WTC11 (cell line): ENCODE measurements around the gene APOBEC3B. TPM values are rescaled to one million over a fixed set of nuclear protein-coding genes. Genes with fewer than 3 reads are reported as not detected.

ENCODE experiments used
- ATAC-seq: fragments of 200-7000 bp; cut with Tn5 transposase; 2 replicates; pipeline ENCODE4 v1.10.0; 2021; ENCODE audit warnings: mild to moderate bottlenecking, moderate library complexity
- CTCF ChIA-PET: fragments of 300-600 bp; sonication (Branson Sonifier 250); formaldehyde crosslinking; loops from one replicate; lab custom pipeline; 2021; ENCODE audit warnings: antibody characterized with exemption; lab: Charles Lee
- POLR2A ChIA-PET: fragments of 350-600 bp; sonication (Branson Sonifier 250); formaldehyde crosslinking; loops from one replicate; lab custom pipeline; 2021; ENCODE audit warnings: antibody characterized with exemption; lab: Charles Lee
- DNase-seq: peaks from one replicate; pipeline ENCODE4 v3.0.0; 2021; ENCODE audit warnings: low spot score
- H3K27ac Mint-ChIP-seq: 2 replicates; pipeline ENCODE4 v1.8.0; 2021; ENCODE audit warnings: mixed read lengths
- H3K27me3 Mint-ChIP-seq: 2 replicates; pipeline ENCODE4 v1.8.0; 2021; ENCODE audit warnings: low read depth, mild to moderate bottlenecking, moderate library complexity, mixed read lengths
- H3K36me3 Mint-ChIP-seq: 2 replicates; pipeline ENCODE4 v1.8.0; 2021; ENCODE audit warnings: mixed read lengths
- H3K4me1 Mint-ChIP-seq: 2 replicates; pipeline ENCODE4 v1.8.0; 2022; ENCODE audit warnings: mixed read lengths
- H3K4me3 Mint-ChIP-seq: 2 replicates; pipeline ENCODE4 v1.8.0; 2021; ENCODE audit warnings: mild to moderate bottlenecking, moderate library complexity, mixed read lengths
- H3K9me3 Mint-ChIP-seq: 2 replicates; pipeline ENCODE4 v1.8.0; 2021; ENCODE audit warnings: mixed read lengths
- CBFB ChIP-seq: sonication (generic); formaldehyde crosslinking; IDR thresholded peaks from 2 replicates; pipeline ENCODE4 v1.8.1; 2022; ENCODE audit warnings: mild to moderate bottlenecking, low read depth, missing genetic modification reagents
- FOXK1 ChIP-seq: sonication (generic); formaldehyde crosslinking; IDR thresholded peaks from 2 replicates; pipeline ENCODE4 v1.8.0; 2022; ENCODE audit warnings: mild to moderate bottlenecking, moderate library complexity, missing genetic modification reagents
- HMGA2 ChIP-seq: fragments of 250-450 bp; sonication (Bioruptor Pico); IDR thresholded peaks from 2 replicates; pipeline ENCODE4 v1.4.0; 2021; ENCODE audit warnings: mild to moderate bottlenecking, moderate library complexity
- MYBL2 ChIP-seq: sonication (generic); formaldehyde crosslinking; IDR thresholded peaks from 2 replicates; pipeline ENCODE4 v1.8.1; 2023; ENCODE audit warnings: mild to moderate bottlenecking, moderate library complexity, missing genetic modification reagents
- NFYB ChIP-seq: sonication (generic); formaldehyde crosslinking; conservative IDR thresholded peaks from 2 replicates; pipeline ENCODE4 v1.8.0; 2022; ENCODE audit warnings: low read depth, missing genetic modification reagents
- NR3C1 ChIP-seq: sonication (generic); formaldehyde crosslinking; conservative IDR thresholded peaks from 2 replicates; pipeline ENCODE4 v1.8.1; 2023; ENCODE audit warnings: low read depth, mild to moderate bottlenecking, missing genetic modification reagents
- SP1 ChIP-seq: sonication (generic); formaldehyde crosslinking; conservative IDR thresholded peaks from 2 replicates; pipeline ENCODE4 v1.8.1; 2022; ENCODE audit warnings: missing genetic modification reagents
- ZNF317 ChIP-seq: sonication (generic); formaldehyde crosslinking; IDR thresholded peaks from 2 replicates; pipeline ENCODE4 v1.8.1; 2023; ENCODE audit warnings: low read depth, mild to moderate bottlenecking, moderate library complexity, missing genetic modification reagents, borderline replicate concordance
- ZNF396 ChIP-seq: fragments of 250-450 bp; sonication (Bioruptor Pico); IDR thresholded peaks from 2 replicates; pipeline ENCODE4 v1.8.0; 2021; ENCODE audit warnings: mild to moderate bottlenecking, moderate library complexity, borderline replicate concordance
- total RNA-seq: library from RNA; stranded (reverse); gene quantifications from 3 replicates; pipeline ENCODE4 v1.2.3, GENCODE V29; 2021
- TF ChIP-seq, protein P1 (sequence below): sonication (generic); formaldehyde crosslinking; IDR thresholded peaks from 2 replicates; pipeline ENCODE4 v1.8.0; 2022; ENCODE audit warnings: mild to moderate bottlenecking, missing genetic modification reagents
- TF ChIP-seq, protein P2 (sequence below): sonication (generic); formaldehyde crosslinking; IDR thresholded peaks from 2 replicates; pipeline ENCODE4 v1.8.1; 2023; ENCODE audit warnings: mild to moderate bottlenecking, missing genetic modification reagents, moderate library complexity
- TF ChIP-seq, protein P3 (sequence below): fragments of 250-450 bp; sonication (Bioruptor Pico); IDR thresholded peaks from 2 replicates; pipeline ENCODE4 v1.9.0; 2021; ENCODE audit warnings: mild to moderate bottlenecking
- TF ChIP-seq, protein P4 (sequence below): sonication (generic); formaldehyde crosslinking; IDR thresholded peaks from 2 replicates; pipeline ENCODE4 v1.8.1; 2022; ENCODE audit warnings: mild to moderate bottlenecking, moderate library complexity, missing genetic modification reagents
- TF ChIP-seq, protein P5 (sequence below): sonication (generic); formaldehyde crosslinking; IDR thresholded peaks from 2 replicates; pipeline ENCODE4 v1.8.1; 2023; ENCODE audit warnings: mild to moderate bottlenecking, missing genetic modification reagents, borderline replicate concordance
- TF ChIP-seq, protein P6 (sequence below): fragments of 250-450 bp; sonication (Bioruptor Pico); IDR thresholded peaks from 2 replicates; pipeline ENCODE4 v1.9.0; 2021; ENCODE audit warnings: moderate library complexity, mild to moderate bottlenecking, inconsistent platforms, borderline replicate concordance
- TF ChIP-seq, protein P7 (sequence below): sonication (generic); formaldehyde crosslinking; IDR thresholded peaks from 2 replicates; pipeline ENCODE4 v1.8.0; 2022; ENCODE audit warnings: mild to moderate bottlenecking, missing genetic modification reagents

The APOBEC3B gene
- total RNA-seq, 1 experiment from 2014 or later, result 4.0 TPM

DNA sequence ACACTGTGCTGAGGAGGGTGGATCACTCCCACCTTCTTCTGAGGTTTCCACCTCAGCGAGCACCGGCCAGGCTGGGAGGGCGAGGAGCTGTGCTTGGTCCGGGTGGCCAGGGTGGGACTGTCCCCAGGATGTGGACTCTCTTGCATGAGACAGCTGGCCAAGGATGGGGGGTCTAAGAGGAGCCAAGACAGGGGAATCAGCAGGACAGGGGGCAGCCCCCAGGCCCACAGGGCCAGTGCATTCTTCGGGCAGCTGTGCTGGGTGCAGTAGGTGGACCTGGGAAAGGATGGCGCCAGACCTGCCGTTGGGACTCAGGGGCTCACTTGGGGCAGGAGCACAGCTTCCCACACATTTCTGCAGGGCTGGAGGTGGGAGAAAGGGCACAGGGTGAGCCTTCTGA lies 15.2 kb upstream of the APOBEC3B start:
- H3K27ac Mint-ChIP-seq, result no peak overlapping the region
- POLR2A ChIA-PET, result no interaction called here
- ATAC-seq (no peak), DNase-seq (no peak)
- H3K36me3 Mint-ChIP-seq, result no peaks in the 10 kb centered on the region
- H3K4me1 Mint-ChIP-seq, result peaks cover 5% of the 10 kb centered on the region
- H3K27me3 Mint-ChIP-seq, result no peaks in the 10 kb centered on the region; the same call in 1 of the 2 replicates
- CTCF ChIA-PET, result interaction anchor here (1.2 to 1.6 kb wide), 3 partner anchors 36 to 97 kb away, joined by 3 to 6 read pairs (median 3); no protein-coding TSS in a partner anchor
- no peak overlapping the region for H3K4me3 Mint-ChIP-seq
- TF ChIP-seq SP1 (CRISPR knock-in tag) (no peak), HMGA2 (no peak), NFYB (CRISPR knock-in tag) (no peak), ZNF317 (CRISPR knock-in tag) (no peak), CBFB (CRISPR knock-in tag) (no peak), ZNF396 (CRISPR knock-in tag) (no peak), NR3C1 (CRISPR knock-in tag) (no peak), FOXK1 (CRISPR knock-in tag) (no peak), MYBL2 (no peak)
- TF ChIP-seq, protein P1, sequence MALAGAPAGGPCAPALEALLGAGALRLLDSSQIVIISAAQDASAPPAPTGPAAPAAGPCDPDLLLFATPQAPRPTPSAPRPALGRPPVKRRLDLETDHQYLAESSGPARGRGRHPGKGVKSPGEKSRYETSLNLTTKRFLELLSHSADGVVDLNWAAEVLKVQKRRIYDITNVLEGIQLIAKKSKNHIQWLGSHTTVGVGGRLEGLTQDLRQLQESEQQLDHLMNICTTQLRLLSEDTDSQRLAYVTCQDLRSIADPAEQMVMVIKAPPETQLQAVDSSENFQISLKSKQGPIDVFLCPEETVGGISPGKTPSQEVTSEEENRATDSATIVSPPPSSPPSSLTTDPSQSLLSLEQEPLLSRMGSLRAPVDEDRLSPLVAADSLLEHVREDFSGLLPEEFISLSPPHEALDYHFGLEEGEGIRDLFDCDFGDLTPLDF (CRISPR knock-in tag), result no peak
- TF ChIP-seq, protein P2, sequence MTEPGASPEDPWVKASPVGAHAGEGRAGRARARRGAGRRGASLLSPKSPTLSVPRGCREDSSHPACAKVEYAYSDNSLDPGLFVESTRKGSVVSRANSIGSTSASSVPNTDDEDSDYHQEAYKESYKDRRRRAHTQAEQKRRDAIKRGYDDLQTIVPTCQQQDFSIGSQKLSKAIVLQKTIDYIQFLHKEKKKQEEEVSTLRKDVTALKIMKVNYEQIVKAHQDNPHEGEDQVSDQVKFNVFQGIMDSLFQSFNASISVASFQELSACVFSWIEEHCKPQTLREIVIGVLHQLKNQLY (CRISPR knock-in tag), result no peak
- TF ChIP-seq, protein P3, sequence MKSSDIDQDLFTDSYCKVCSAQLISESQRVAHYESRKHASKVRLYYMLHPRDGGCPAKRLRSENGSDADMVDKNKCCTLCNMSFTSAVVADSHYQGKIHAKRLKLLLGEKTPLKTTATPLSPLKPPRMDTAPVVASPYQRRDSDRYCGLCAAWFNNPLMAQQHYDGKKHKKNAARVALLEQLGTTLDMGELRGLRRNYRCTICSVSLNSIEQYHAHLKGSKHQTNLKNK, result no peak
- TF ChIP-seq, protein P4, sequence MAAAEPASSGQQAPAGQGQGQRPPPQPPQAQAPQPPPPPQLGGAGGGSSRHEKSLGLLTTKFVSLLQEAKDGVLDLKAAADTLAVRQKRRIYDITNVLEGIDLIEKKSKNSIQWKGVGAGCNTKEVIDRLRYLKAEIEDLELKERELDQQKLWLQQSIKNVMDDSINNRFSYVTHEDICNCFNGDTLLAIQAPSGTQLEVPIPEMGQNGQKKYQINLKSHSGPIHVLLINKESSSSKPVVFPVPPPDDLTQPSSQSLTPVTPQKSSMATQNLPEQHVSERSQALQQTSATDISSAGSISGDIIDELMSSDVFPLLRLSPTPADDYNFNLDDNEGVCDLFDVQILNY, result no peak
- TF ChIP-seq, protein P5, sequence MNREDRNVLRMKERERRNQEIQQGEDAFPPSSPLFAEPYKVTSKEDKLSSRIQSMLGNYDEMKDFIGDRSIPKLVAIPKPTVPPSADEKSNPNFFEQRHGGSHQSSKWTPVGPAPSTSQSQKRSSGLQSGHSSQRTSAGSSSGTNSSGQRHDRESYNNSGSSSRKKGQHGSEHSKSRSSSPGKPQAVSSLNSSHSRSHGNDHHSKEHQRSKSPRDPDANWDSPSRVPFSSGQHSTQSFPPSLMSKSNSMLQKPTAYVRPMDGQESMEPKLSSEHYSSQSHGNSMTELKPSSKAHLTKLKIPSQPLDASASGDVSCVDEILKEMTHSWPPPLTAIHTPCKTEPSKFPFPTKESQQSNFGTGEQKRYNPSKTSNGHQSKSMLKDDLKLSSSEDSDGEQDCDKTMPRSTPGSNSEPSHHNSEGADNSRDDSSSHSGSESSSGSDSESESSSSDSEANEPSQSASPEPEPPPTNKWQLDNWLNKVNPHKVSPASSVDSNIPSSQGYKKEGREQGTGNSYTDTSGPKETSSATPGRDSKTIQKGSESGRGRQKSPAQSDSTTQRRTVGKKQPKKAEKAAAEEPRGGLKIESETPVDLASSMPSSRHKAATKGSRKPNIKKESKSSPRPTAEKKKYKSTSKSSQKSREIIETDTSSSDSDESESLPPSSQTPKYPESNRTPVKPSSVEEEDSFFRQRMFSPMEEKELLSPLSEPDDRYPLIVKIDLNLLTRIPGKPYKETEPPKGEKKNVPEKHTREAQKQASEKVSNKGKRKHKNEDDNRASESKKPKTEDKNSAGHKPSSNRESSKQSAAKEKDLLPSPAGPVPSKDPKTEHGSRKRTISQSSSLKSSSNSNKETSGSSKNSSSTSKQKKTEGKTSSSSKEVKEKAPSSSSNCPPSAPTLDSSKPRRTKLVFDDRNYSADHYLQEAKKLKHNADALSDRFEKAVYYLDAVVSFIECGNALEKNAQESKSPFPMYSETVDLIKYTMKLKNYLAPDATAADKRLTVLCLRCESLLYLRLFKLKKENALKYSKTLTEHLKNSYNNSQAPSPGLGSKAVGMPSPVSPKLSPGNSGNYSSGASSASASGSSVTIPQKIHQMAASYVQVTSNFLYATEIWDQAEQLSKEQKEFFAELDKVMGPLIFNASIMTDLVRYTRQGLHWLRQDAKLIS (CRISPR knock-in tag), result no peak
- TF ChIP-seq, protein P6, sequence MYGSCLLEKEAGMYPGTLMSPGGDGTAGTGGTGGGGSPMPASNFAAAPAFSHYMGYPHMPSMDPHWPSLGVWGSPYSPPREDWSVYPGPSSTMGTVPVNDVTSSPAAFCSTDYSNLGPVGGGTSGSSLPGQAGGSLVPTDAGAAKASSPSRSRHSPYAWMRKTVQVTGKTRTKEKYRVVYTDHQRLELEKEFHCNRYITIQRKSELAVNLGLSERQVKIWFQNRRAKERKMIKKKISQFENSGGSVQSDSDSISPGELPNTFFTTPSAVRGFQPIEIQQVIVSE, result no peak
- TF ChIP-seq, protein P7, sequence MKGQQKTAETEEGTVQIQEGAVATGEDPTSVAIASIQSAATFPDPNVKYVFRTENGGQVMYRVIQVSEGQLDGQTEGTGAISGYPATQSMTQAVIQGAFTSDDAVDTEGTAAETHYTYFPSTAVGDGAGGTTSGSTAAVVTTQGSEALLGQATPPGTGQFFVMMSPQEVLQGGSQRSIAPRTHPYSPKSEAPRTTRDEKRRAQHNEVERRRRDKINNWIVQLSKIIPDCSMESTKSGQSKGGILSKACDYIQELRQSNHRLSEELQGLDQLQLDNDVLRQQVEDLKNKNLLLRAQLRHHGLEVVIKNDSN (CRISPR knock-in tag), result no peak
- H3K9me3 Mint-ChIP-seq, result no peaks in the 10 kb centered on the region
